ENCODE measurements around the gene ZNF93. TPM values are rescaled to one million over a fixed set of nuclear protein-coding genes. Genes with fewer than 3 reads are reported as not detected.
A peak's percentile ranks its signal among the peaks of the same experiment; 100 is the strongest.

Gene ZNF93
- total and polyA plus RNA-seq, 9 of the 15 experiments (the other 6 are each of a cell fraction or from before 2014, with no cell fraction given) = 11.1 to 26.3 (median 17.1) TPM

DNA sequence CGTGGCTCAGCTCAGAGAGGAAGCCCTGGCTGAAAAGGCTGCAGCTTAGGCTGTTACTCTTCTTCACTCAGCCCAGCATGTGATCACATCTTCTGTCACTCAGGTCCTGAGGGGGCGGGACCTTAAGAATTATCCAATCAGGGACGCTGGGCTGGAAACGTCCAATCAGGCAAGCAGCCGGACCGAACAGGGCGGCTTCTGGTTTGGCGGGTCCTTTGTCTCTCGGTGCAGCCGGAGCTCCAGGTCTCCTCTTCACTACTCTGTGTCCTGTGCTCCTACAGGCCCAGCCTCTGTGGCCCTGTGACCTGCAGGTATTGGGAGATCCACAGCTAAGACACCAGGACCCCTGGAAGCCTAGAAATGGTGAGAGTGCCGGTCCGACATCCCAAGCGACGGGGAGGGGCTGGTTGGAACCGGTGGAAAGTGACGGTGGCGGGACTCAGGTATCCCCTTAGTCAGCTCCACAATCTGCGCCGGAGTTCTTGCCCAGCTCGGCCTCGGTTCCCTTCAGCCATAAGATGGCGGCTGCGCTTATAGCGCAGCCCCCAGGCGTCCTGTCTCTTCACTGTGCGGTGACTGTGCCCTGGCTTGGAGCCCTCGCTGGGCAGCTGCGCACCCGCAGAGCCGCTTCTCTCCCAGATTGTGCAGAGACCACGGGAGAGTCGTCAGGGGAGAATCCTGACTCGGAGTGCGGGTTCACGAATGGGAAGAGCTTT lies at the start of gene ZNF93 (continued):
- TF ChIP-seq ATF1 (CRISPR knock-in tag; IDR thresholded peaks at IDR 0.05) (no peak), ATF1 (tag; IDR thresholded peaks at IDR 0.05) (peak; percentile 44), NONO (IDR thresholded peaks at IDR 0.05; ENCODE audit: low read depth in 2 of 2, low read length in 1 of 2) (peak in 1 of 2 experiments; percentile 68; a peak in 2 of 4 replicates), POU5F1 (IDR thresholded peaks at IDR 0.05; ENCODE audit: borderline replicate concordance, low read depth, low read length, partially characterized antibody) (no peak), NFE2L1 (tag; IDR thresholded peaks at IDR 0.05; ENCODE audit: borderline replicate concordance, low read depth) (no peak), U2AF1 (optimal IDR thresholded peaks at IDR 0.05; ENCODE audit: low read depth, low read length) (no peak), POLR3A (IDR thresholded peaks at IDR 0.05; ENCODE audit: borderline replicate concordance, extremely low read depth, insufficient read depth, insufficient read length) (no peak), COPS2 (conservative IDR thresholded peaks at IDR 0.05) (no peak), KDM1A (IDR thresholded peaks at IDR 0.05) (no peak), CBFB (CRISPR knock-in tag; IDR thresholded peaks at IDR 0.05) (no peak), SAP30 (IDR thresholded peaks at IDR 0.05; ENCODE audit: borderline replicate concordance, insufficient read depth, low read depth, low read length, poor library complexity, severe bottlenecking) (peak; percentile 17), NR1H2 (CRISPR knock-in tag; IDR thresholded peaks at IDR 0.05) (0 out of 2 replicates have a peak, but pooled peaks have one; percentile 21), YBX1 (IDR thresholded peaks at IDR 0.05) (no peak), CBX3 (IDR thresholded peaks at IDR 0.05; ENCODE audit: borderline replicate concordance in 1 of 2, low read length in 2 of 2) (no peak), NR2C2 (CRISPR knock-in tag; IDR thresholded peaks at IDR 0.05) (no peak), NR2C2 (tag; IDR thresholded peaks at IDR 0.05) (0 out of 2 replicates have a peak, but pooled peaks have one; percentile 9), ZZZ3 (IDR thresholded peaks at IDR 0.05) (no peak), CHD4 (IDR thresholded peaks at IDR 0.05; ENCODE audit: insufficient read depth, insufficient replicate concordance, low read depth, low read length, poor library complexity, severe bottlenecking) (no peak), MYNN (IDR thresholded peaks at IDR 0.05) (0 out of 2 replicates have a peak, but pooled peaks have one; percentile 45), MYNN (CRISPR knock-in tag; IDR thresholded peaks at IDR 0.05) (no peak)
- TF ChIP-seq, protein P1, sequence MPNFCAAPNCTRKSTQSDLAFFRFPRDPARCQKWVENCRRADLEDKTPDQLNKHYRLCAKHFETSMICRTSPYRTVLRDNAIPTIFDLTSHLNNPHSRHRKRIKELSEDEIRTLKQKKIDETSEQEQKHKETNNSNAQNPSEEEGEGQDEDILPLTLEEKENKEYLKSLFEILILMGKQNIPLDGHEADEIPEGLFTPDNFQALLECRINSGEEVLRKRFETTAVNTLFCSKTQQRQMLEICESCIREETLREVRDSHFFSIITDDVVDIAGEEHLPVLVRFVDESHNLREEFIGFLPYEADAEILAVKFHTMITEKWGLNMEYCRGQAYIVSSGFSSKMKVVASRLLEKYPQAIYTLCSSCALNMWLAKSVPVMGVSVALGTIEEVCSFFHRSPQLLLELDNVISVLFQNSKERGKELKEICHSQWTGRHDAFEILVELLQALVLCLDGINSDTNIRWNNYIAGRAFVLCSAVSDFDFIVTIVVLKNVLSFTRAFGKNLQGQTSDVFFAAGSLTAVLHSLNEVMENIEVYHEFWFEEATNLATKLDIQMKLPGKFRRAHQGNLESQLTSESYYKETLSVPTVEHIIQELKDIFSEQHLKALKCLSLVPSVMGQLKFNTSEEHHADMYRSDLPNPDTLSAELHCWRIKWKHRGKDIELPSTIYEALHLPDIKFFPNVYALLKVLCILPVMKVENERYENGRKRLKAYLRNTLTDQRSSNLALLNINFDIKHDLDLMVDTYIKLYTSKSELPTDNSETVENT (CRISPR knock-in tag; IDR thresholded peaks at IDR 0.05) = 0 out of 2 replicates have a peak, but pooled peaks have one; percentile 33
- TF ChIP-seq, protein P2, sequence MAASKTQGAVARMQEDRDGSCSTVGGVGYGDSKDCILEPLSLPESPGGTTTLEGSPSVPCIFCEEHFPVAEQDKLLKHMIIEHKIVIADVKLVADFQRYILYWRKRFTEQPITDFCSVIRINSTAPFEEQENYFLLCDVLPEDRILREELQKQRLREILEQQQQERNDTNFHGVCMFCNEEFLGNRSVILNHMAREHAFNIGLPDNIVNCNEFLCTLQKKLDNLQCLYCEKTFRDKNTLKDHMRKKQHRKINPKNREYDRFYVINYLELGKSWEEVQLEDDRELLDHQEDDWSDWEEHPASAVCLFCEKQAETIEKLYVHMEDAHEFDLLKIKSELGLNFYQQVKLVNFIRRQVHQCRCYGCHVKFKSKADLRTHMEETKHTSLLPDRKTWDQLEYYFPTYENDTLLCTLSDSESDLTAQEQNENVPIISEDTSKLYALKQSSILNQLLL (CRISPR knock-in tag; IDR thresholded peaks at IDR 0.05; ENCODE audit: borderline replicate concordance) = no peak
- TF ChIP-seq, protein P3, sequence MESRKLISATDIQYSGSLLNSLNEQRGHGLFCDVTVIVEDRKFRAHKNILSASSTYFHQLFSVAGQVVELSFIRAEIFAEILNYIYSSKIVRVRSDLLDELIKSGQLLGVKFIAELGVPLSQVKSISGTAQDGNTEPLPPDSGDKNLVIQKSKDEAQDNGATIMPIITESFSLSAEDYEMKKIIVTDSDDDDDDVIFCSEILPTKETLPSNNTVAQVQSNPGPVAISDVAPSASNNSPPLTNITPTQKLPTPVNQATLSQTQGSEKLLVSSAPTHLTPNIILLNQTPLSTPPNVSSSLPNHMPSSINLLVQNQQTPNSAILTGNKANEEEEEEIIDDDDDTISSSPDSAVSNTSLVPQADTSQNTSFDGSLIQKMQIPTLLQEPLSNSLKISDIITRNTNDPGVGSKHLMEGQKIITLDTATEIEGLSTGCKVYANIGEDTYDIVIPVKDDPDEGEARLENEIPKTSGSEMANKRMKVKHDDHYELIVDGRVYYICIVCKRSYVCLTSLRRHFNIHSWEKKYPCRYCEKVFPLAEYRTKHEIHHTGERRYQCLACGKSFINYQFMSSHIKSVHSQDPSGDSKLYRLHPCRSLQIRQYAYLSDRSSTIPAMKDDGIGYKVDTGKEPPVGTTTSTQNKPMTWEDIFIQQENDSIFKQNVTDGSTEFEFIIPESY (CRISPR knock-in tag; IDR thresholded peaks at IDR 0.05) = 0 out of 2 replicates have a peak, but pooled peaks have one; percentile 16

Data from K562 (cell line).